Skeletal muscle satellite cell (primary cell): ENCODE data around the gene XKR7. TPM values are rescaled to one million over a fixed set of nuclear protein-coding genes. Genes with fewer than 3 reads are reported as not detected.

ENCODE experiments used
- small RNA-seq: library from RNA; depleted of rRNA; stranded (forward); fragments of <200 nt; gene quantifications from one replicate; pipeline ENCODE3, GENCODE V24; 2012

Gene XKR7

Small RNA genes within 50 kb of the gene (small RNA-seq; reads per million reads assigned to genes)
- gene RNA5SP481: not detected
- gene RNA5SP482: not detected
